Neuronal stem cell (in vitro differentiated cells): ENCODE data around the gene HMX1.
A peak's percentile ranks its signal among the peaks of the same experiment; 100 is the strongest.

ENCODE experiments used
- DNase-seq: peaks from one replicate; pipeline ENCODE4 v3.0.0-alpha.2; 2013; ENCODE audit warnings: low spot score
- H2AFZ ChIP-seq: one replicate; pipeline ENCODE4 v1.6.1; 2013; ENCODE audit warnings: mild to moderate bottlenecking, low read length, inconsistent platforms
- H2AK5ac ChIP-seq: 2 replicates; pipeline ENCODE4 v1.6.1; 2013; ENCODE audit warnings: low read depth, mild to moderate bottlenecking, inconsistent platforms, low read length, moderate library complexity, mixed read lengths
- H2BK120ac ChIP-seq: 2 replicates; pipeline ENCODE4 v1.6.1; 2013; ENCODE audit warnings: low read depth, mild to moderate bottlenecking, inconsistent platforms, low read length, moderate library complexity, mixed read lengths
- H2BK12ac ChIP-seq: one replicate; pipeline ENCODE4 v1.6.1; 2013; ENCODE audit warnings: low read length, inconsistent platforms
- H2BK15ac ChIP-seq: 2 replicates; pipeline ENCODE4 v1.6.1; 2013; ENCODE audit warnings: mild to moderate bottlenecking, low read length, inconsistent platforms, mixed read lengths
- H2BK5ac ChIP-seq: one replicate; pipeline ENCODE4 v1.6.1; 2013; ENCODE audit warnings: inconsistent platforms, mild to moderate bottlenecking, low read length, moderate library complexity
- H3K14ac ChIP-seq: one replicate; pipeline ENCODE4 v1.6.1; 2013; ENCODE audit warnings: low read length, inconsistent platforms
- H3K18ac ChIP-seq: 2 replicates; pipeline ENCODE4 v1.6.1; 2013; ENCODE audit warnings: low read length, inconsistent platforms
- H3K23ac ChIP-seq: 2 replicates; pipeline ENCODE4 v1.6.1; 2013; ENCODE audit warnings: low read depth, mild to moderate bottlenecking, mixed read lengths, low read length, inconsistent platforms; ENCODE audit not compliant: poor library complexity
- H3K27ac ChIP-seq: replicated peaks from 3 replicates; pipeline ENCODE4 v1.5.1; 2013; ENCODE audit warnings: low read length, inconsistent platforms
- H3K27me3 ChIP-seq, 3 experiments: 2 replicates each; pipeline ENCODE4 v1.6.1; 2013; ENCODE audit warnings: low read length in 3 of 3, mild to moderate bottlenecking in 2 of 3, inconsistent platforms in 1 of 3, low read depth in 1 of 3, mixed read lengths in 1 of 3, moderate library complexity in 1 of 3; ENCODE audit not compliant: control insufficient read depth in 3 of 3, insufficient read depth in 3 of 3
- H3K36me3 ChIP-seq, 2 donors: replicated peaks in 1 of 2; 2 replicates each; pipeline ENCODE4 v1.6.1; 2013; ENCODE audit warnings: low read length in 2 of 2; ENCODE audit not compliant: control insufficient read depth in 2 of 2, insufficient read depth in 2 of 2
- H3K4ac ChIP-seq: 2 replicates; pipeline ENCODE4 v1.6.1; 2013; ENCODE audit warnings: inconsistent platforms, mild to moderate bottlenecking, low read length, moderate library complexity
- H3K4me1 ChIP-seq, 2 donors: 1 replicate in 1 of 2; 2 replicates in 1 of 2; pipeline ENCODE4 v1.6.1; 2013; ENCODE audit warnings: low read length in 2 of 2, low read depth in 1 of 2; ENCODE audit not compliant: control insufficient read depth in 2 of 2, insufficient read depth in 1 of 2
- H3K4me2 ChIP-seq: one replicate; pipeline ENCODE4 v1.6.1; 2013; ENCODE audit warnings: mild to moderate bottlenecking, low read length, inconsistent platforms; ENCODE audit not compliant: insufficient read depth, poor library complexity, severe bottlenecking
- H3K4me3 ChIP-seq, 2 donors: 2 replicates each; pipeline ENCODE4 v1.5.1; 2013; ENCODE audit warnings: low read length in 2 of 2, mild to moderate bottlenecking in 2 of 2, inconsistent platforms in 1 of 2, moderate library complexity in 1 of 2
- H3K79me1 ChIP-seq: one replicate; pipeline ENCODE4 v1.6.1; 2013; ENCODE audit warnings: low read depth, mild to moderate bottlenecking, inconsistent platforms, low read length, moderate library complexity
- H3K9ac ChIP-seq: one replicate; pipeline ENCODE4 v1.6.1; 2013; ENCODE audit warnings: mild to moderate bottlenecking, low read depth, low read length, inconsistent platforms; ENCODE audit not compliant: poor library complexity
- H3K9me3 ChIP-seq, 2 donors: replicated peaks in 1 of 2; 2 replicates each; pipeline versions ENCODE3 to v1.6.1; 2013; ENCODE audit warnings: low read length in 2 of 2, mild to moderate bottlenecking in 2 of 2, inconsistent platforms in 1 of 2, low read depth in 1 of 2, mixed read lengths in 1 of 2, moderate library complexity in 1 of 2; ENCODE audit not compliant: control insufficient read depth in 2 of 2, insufficient read depth in 1 of 2
- H4K8ac ChIP-seq: one replicate; pipeline ENCODE4 v1.6.1; 2013; ENCODE audit warnings: low read depth, mild to moderate bottlenecking, inconsistent platforms, low read length, moderate library complexity
- H4K91ac ChIP-seq: one replicate; pipeline ENCODE4 v1.6.1; 2013; ENCODE audit warnings: low read length, low read depth, mild to moderate bottlenecking, inconsistent platforms; ENCODE audit not compliant: poor library complexity
- WGBS, 2 donors: extraction: QIAGEN DNeasy Blood & Tissue Kit; methylation state at CpG; one replicate each; pipeline ENCODE4 v1.1.7; 2013; ENCODE audit warnings: missing lambda C conversion rate in 2 of 2, mixed read lengths in 1 of 2; ENCODE audit not compliant: insufficient read length in 2 of 2, insufficient replicate concordance in 1 of 2; ENCODE audit errors: extremely low coverage in 2 of 2; 5-methylcytosine and 5-hydroxymethylcytosine counted together

Gene HMX1

DNA sequence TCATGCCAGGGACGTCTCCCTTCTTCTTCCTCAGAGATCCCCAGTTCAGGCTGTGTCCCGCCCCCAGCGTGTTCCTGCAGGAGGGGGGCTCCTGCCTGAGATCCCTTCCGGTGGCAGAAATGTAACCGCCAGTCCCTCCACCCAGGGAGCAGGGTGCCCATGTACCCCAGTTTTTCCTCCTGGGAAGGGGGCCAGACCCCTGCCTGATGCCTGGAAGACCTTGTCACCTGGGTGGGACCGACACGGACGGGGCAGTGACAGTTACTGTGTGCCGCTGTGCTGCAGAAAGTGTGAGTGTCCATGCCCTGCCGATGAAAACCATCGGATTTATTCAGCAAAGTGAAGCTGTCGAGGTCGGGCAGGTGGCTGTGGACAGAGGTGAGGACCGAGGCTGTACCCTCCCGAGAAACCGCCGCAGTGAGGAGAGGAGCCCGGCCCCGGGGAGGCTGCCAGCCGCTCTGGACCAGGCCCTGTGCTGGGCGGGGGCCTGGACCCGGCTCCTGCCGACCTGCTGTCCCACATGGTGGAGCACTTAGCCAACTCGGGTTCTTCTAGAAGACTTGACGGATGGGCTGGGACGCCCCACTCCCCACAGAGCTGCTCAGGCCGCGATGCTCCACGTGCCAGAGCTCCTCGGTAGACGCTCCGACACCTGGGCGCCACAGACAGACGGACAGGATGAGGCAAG is 36.7 kb upstream of the HMX1 start:
- Histone ChIP-seq H2BK5ac (no peak overlapping the region), H3K4me3 (no peak overlapping the region), H4K8ac (no peak overlapping the region), H2BK15ac (no peak overlapping the region), H3K4me1 (no peaks in the 10 kb centered on the region), H3K27ac (no peak overlapping the region), H3K9me3 (no peaks in the 10 kb centered on the region), H4K91ac (no peak overlapping the region), H3K36me3 (no peaks in the 10 kb centered on the region), H3K79me1 (no peaks in the 10 kb centered on the region), H3K27me3 (peaks cover 0 to 34% (median 0%) of the 10 kb centered on the region in 3 experiments), H3K9ac (peak overlapping the region; percentile 30), H2BK120ac (no peak overlapping the region), H2BK12ac (peak overlapping the region; percentile 50), H3K4ac (no peak overlapping the region), H3K14ac (no peak overlapping the region), H2AK5ac (no peak overlapping the region), H3K4me2 (no peak overlapping the region), H3K23ac (no peak overlapping the region), H3K18ac (peak overlapping the region; percentile 74), H2AFZ (no peak overlapping the region)
- no CpG with 5 or more reads among the region's 34 CpGs for WGBS, 2 donors
- DNase-seq, result no peak

DNA sequence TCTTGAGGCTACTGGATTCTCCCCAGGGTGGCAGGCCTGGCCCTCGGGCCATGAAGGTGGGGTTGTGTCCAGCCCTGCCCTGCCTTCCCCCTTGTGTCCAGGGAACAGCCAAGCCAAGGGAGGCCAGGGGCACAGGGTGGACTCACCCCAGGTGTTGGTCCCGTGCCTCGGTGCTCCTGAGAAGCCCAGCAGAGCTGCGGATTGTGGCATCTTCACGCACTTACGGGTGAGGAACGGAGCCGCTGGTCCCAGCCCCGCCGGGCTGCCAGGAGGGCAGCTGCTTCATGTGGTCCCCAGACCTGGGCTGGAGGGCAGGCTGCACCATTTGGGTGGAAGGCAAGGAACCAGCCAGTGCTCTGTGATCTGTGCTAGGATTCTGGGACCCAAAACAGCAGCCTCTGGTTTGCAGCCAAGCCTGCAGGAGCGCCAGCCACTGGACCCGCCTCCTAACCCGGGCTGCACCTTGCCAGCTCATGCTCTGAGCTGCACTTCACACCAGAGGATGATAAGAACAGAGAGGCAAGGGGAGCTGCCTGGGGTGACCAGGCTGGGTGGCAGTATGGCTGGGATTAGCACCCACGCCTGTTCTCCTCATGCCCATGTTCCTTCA is 36.1 kb upstream of the HMX1 start:
- no peaks in the 10 kb centered on the region for H3K36me3 ChIP-seq
- no CpG with 5 or more reads among the region's 14 CpGs for WGBS, 2 donors
- no peak overlapping the region for H2AFZ ChIP-seq
- H2BK5ac ChIP-seq, result no peak overlapping the region
- no peak overlapping the region for H3K14ac ChIP-seq
- peak overlapping the region; percentile 74 for H3K18ac ChIP-seq
- H3K4ac ChIP-seq, result peak overlapping the region; percentile 56
- H3K4me3 ChIP-seq, result no peak overlapping the region
- H4K91ac ChIP-seq, result no peak overlapping the region
- no peak overlapping the region for H2BK15ac ChIP-seq
- H2BK12ac ChIP-seq, result no peak overlapping the region
- peaks cover 0 to 34% (median 0%) of the 10 kb centered on the region in 3 experiments for H3K27me3 ChIP-seq
- DNase-seq, result no peak
- no peak overlapping the region for H2BK120ac ChIP-seq
- H4K8ac ChIP-seq, result no peak overlapping the region
- H3K9ac ChIP-seq, result no peak overlapping the region
- no peak overlapping the region for H3K4me2 ChIP-seq
- H3K27ac ChIP-seq, result no peak overlapping the region
- no peaks in the 10 kb centered on the region for H3K4me1 ChIP-seq
- H3K79me1 ChIP-seq, result no peaks in the 10 kb centered on the region
- H2AK5ac ChIP-seq, result no peak overlapping the region
- H3K9me3 ChIP-seq, result no peaks in the 10 kb centered on the region
- no peak overlapping the region for H3K23ac ChIP-seq

DNA sequence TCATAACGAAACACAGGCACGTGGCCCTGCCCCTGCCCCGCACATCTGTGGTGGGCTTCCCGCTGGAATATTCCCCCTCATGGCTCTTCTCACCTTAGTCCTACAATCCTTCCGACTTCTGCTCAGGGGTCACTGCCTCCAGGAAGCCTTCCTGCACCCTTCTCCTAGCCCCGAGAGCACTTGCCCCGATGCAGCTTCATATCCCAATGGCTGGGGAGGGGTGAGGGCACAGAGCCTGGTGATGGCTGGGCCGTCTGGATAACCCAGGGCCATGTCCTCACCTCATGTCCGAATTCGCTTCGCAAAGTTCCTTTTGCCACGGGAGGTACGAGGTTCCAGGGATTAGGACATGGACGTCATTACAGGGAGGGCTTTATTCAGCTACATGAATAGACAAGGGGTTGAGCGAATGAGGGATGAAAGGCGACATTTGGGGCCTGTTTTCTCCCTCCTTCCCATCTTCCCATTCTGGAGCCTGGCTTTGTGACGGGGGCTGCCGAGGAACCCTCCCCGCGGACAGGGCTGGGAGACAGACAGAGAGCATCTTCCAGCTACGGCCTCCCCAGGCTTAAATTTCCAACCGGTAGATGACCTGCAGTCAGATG is 35.5 kb upstream of the HMX1 start:
- WGBS, 2 donors, result no CpG with 5 or more reads among the region's 22 CpGs

DNA sequence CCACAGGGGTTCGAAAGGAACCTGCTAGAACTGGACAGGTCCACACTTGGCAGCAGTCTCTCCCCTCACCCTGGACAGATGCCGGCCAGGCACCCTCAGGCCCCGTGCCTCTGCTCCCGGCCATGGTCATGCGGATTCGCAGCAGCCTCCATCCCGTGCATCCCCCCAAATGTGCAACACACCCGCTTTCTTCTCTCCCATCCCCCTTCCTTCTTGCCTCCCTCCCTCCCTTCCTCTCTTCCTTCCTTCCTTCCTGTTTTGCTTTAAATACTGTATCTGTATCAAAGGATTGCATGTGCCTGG is 35.0 kb upstream of the HMX1 start:
- Histone ChIP-seq H3K4me2 (no peak overlapping the region), H2BK15ac (no peak overlapping the region)
- DNase-seq, result no peak

More for the DNA sequence above, 35.5 kb upstream of the HMX1 start:
- H2BK12ac ChIP-seq, result no peak overlapping the region
- H3K79me1 ChIP-seq, result no peaks in the 10 kb centered on the region
- no peak for DNase-seq
- no peaks in the 10 kb centered on the region for H3K36me3 ChIP-seq
- peak overlapping the region; percentile 61 for H2AK5ac ChIP-seq
- no peak overlapping the region for H2BK5ac ChIP-seq
- no peaks in the 10 kb centered on the region for H3K4me1 ChIP-seq
- no peak overlapping the region for H3K9ac ChIP-seq
- H3K27ac ChIP-seq, result no peak overlapping the region
- H4K91ac ChIP-seq, result no peak overlapping the region
- no peak overlapping the region for H3K4me2 ChIP-seq
- H4K8ac ChIP-seq, result no peak overlapping the region
- no peak overlapping the region for H2BK120ac ChIP-seq
- H3K18ac ChIP-seq, result peak overlapping the region; percentile 13
- H3K4ac ChIP-seq, result peak overlapping the region; percentile 56
- H3K4me3 ChIP-seq, result no peak overlapping the region
- H2AFZ ChIP-seq, result no peak overlapping the region
- H3K27me3 ChIP-seq, result peaks cover 0 to 34% (median 0%) of the 10 kb centered on the region in 3 experiments
- peak overlapping the region; percentile 92 for H3K23ac ChIP-seq
- peak overlapping the region; percentile 64 for H3K14ac ChIP-seq
- peaks cover 0 to 3% of the 10 kb centered on the region in 2 donors for H3K9me3 ChIP-seq
- no peak overlapping the region for H2BK15ac ChIP-seq

More for the DNA sequence above, 35.0 kb upstream of the HMX1 start:
- no peak overlapping the region for H3K9ac ChIP-seq
- no peak overlapping the region for H4K91ac ChIP-seq
- H3K27ac ChIP-seq, result no peak overlapping the region
- H2BK12ac ChIP-seq, result no peak overlapping the region
- no peaks in the 10 kb centered on the region for H3K4me1 ChIP-seq
- H3K9me3 ChIP-seq, result peaks cover 0 to 5% of the 10 kb centered on the region in 2 donors
- WGBS, 2 donors, result no CpG with 5 or more reads among the region's 8 CpGs
- H3K18ac ChIP-seq, result no peak overlapping the region
- no peak overlapping the region for H2AFZ ChIP-seq
- H3K4me3 ChIP-seq, result no peak overlapping the region
- H3K36me3 ChIP-seq, result no peaks in the 10 kb centered on the region
- H3K23ac ChIP-seq, result no peak overlapping the region
- peaks cover 0 to 34% (median 0%) of the 10 kb centered on the region in 3 experiments for H3K27me3 ChIP-seq
- no peak overlapping the region for H4K8ac ChIP-seq
- no peak overlapping the region for H2BK120ac ChIP-seq
- no peak overlapping the region for H3K4ac ChIP-seq
- no peak overlapping the region for H3K14ac ChIP-seq
- H2BK5ac ChIP-seq, result no peak overlapping the region
- H3K79me1 ChIP-seq, result no peaks in the 10 kb centered on the region
- H2AK5ac ChIP-seq, result no peak overlapping the region
